Measurements from ENCODE around the gene LAD1. TPM values are rescaled to one million over a fixed set of nuclear protein-coding genes. Genes with fewer than 3 reads are reported as not detected.
A peak's percentile ranks its signal among the peaks of the same experiment; 100 is the strongest.

The LAD1 gene
- total RNA-seq, 4 donors from 2014 or later = 0.25 to 6.2 (median 0.92) TPM

GRCh38 chr1:201404722-201405483 is 5.8 kb upstream of the LAD1 start:
- in situ Hi-C loops (cut with MboI; ENCODE audit: low sequenced_read_pairs in 4 of 4) (no loop called here), intact Hi-C loops (cut with DNase I; ENCODE audit: low total_unique reads) (no loop called here)
- Histone ChIP-seq H3K4me1 (no peaks in the 10 kb centered on the region), H3K9me3 (no peaks in the 10 kb centered on the region), H3K4me3 (no peak overlapping the region), H3K36me3 (no peaks in the 10 kb centered on the region), H3K27me3 (peaks cover 0 to 3% (median 0%) of the 10 kb centered on the region in 3 donors), H3K27ac (peak overlapping the region in 3 of 4 donors; percentile 13 to 65 (median 16))
- ATAC-seq = no peak
- TF ChIP-seq CTCF (IDR thresholded peaks at IDR 0.05 in 4 of 5, conservative IDR thresholded peaks at IDR 0.05 in 1 of 5) (no peak), POLR2A (IDR thresholded peaks at IDR 0.05) (no peak)
- no peak for DNase-seq

- no peak for TF ChIP-seq POLR2A (IDR thresholded peaks at IDR 0.05)
- TF ChIP-seq CTCF (IDR thresholded peaks at IDR 0.05 in 4 of 5, conservative IDR thresholded peaks at IDR 0.05 in 1 of 5) = no peak
- H3K4me1 ChIP-seq = peaks cover 0 to 3% of the 10 kb centered on the region in 2 donors
- no peak for DNase-seq
- no peak for ATAC-seq
- no peaks in the 10 kb centered on the region for H3K9me3 ChIP-seq
- intact Hi-C loops (cut with DNase I; ENCODE audit: low total_unique reads) = no loop called here
- no peaks in the 10 kb centered on the region for H3K36me3 ChIP-seq
- peak overlapping the region in 1 of 4 donors; percentile 41 for H3K27ac ChIP-seq
- in situ Hi-C loops (cut with MboI; ENCODE audit: low sequenced_read_pairs in 4 of 4) = no loop called here
- no peak overlapping the region for H3K4me3 ChIP-seq
- peaks cover 0 to 10% (median 6%) of the 10 kb centered on the region in 3 donors for H3K27me3 ChIP-seq
These were observed 4.9 kb upstream of the LAD1 start for GRCh38 chr1:201404055-201404454.

- H3K4me1 ChIP-seq = peaks cover 0 to 5% of the 10 kb centered on the region in 2 donors
- DNase-seq (no peak), ATAC-seq (no peak)
- H3K9me3 ChIP-seq = no peaks in the 10 kb centered on the region
- intact Hi-C loops (cut with DNase I; ENCODE audit: low total_unique reads) = no loop called here
- peaks cover 0 to 14% (median 11%) of the 10 kb centered on the region in 3 donors for H3K27me3 ChIP-seq
- TF ChIP-seq POLR2A (IDR thresholded peaks at IDR 0.05) = no peak
- TF ChIP-seq CTCF (IDR thresholded peaks at IDR 0.05 in 4 of 5, conservative IDR thresholded peaks at IDR 0.05 in 1 of 5) = no peak
- H3K4me3 ChIP-seq = no peak overlapping the region
- H3K27ac ChIP-seq = no peak overlapping the region
- H3K36me3 ChIP-seq = no peaks in the 10 kb centered on the region
- in situ Hi-C loops (cut with MboI; ENCODE audit: low sequenced_read_pairs in 4 of 4) = no loop called here
These were observed 4.2 kb upstream of the LAD1 start for GRCh38 chr1:201403359-201403758.

- Histone ChIP-seq H3K4me1 (peaks cover 0 to 5% of the 10 kb centered on the region in 2 donors), H3K36me3 (no peaks in the 10 kb centered on the region), H3K27ac (no peak overlapping the region), H3K4me3 (no peak overlapping the region), H3K27me3 (peaks cover 0 to 14% (median 11%) of the 10 kb centered on the region in 3 donors), H3K9me3 (no peaks in the 10 kb centered on the region)
- no peak for TF ChIP-seq CTCF (IDR thresholded peaks at IDR 0.05 in 4 of 5, conservative IDR thresholded peaks at IDR 0.05 in 1 of 5)
- DNase-seq = no peak
- in situ Hi-C loops (cut with MboI; ENCODE audit: low sequenced_read_pairs in 4 of 4) = no loop called here
- intact Hi-C loops (cut with DNase I; ENCODE audit: low total_unique reads) = no loop called here
- no peak for ATAC-seq
These were observed 2.6 kb upstream of the LAD1 start for GRCh38 chr1:201401700-201402099.
